Measurements from ENCODE around the gene PRR12. TPM values are rescaled to one million over a fixed set of nuclear protein-coding genes. Genes with fewer than 3 reads are reported as not detected.

PRR12 gene
- total and polyA plus RNA-seq, 12 donors, result 5.2 to 19.2 (median 16.2) TPM

DNA sequence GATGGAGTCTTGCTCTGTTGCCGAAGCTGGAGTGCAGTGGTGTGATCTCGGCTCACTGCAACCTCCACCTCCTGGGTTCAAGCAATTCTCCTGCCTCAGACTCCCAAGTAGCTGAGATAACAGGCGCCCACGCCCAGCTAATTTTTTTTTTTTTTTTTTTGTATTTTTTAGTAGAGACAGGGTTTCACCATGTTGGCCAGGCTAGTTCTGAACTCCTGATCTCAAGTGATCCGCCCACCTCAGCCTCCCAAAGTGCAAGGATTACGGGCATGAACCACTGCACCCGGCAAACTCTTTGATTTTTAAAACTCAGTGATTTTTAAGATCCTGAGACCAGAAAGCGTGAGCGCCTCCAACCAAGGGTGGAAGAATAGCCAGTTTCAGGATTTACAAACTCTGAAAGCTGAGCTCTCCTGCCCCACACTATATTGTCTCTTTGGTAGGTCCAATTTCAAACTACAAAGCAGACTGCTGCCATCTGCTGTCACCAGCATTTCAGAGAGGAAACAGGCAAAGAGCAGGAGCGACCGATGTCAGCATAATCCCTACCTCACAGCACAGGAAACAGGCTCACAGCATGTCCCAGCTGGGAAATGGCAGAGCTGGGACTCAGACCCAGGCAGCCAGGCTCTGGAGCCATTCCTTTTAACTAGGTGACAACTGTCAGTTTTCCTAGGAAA is 19.8 kb upstream of the PRR12 start:
- TF ChIP-seq, protein P1, sequence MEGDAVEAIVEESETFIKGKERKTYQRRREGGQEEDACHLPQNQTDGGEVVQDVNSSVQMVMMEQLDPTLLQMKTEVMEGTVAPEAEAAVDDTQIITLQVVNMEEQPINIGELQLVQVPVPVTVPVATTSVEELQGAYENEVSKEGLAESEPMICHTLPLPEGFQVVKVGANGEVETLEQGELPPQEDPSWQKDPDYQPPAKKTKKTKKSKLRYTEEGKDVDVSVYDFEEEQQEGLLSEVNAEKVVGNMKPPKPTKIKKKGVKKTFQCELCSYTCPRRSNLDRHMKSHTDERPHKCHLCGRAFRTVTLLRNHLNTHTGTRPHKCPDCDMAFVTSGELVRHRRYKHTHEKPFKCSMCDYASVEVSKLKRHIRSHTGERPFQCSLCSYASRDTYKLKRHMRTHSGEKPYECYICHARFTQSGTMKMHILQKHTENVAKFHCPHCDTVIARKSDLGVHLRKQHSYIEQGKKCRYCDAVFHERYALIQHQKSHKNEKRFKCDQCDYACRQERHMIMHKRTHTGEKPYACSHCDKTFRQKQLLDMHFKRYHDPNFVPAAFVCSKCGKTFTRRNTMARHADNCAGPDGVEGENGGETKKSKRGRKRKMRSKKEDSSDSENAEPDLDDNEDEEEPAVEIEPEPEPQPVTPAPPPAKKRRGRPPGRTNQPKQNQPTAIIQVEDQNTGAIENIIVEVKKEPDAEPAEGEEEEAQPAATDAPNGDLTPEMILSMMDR (IDR thresholded peaks at IDR 0.05), result peak in 5 of 9 donors; percentile 20 to 46 (median 36)

DNA sequence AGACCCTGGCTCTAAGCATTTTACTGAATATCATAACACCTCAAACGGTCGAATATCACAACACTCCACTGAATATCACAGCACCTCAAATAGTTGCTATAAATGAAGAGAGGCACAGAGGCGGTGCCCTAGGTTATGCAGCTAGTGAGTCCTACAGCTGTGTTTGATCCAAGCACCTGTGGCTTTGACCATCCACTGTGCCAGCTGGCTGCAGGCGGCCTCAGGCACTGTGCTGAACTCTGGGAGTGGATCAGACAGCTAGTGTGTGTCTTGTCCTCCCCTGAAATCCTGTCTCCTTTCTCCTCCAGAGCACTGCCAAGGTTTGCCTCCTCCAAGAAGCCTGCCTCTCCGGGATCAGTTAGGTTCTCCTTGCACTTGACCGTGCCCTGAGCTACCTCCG is 18.0 kb upstream of the PRR12 start:
- intact Hi-C loops (cut with DNase I), result loop anchor here in 4 of 10 donors (5.0 to 10.0 kb wide), 3 partner anchors 76 to 181 kb away; partner anchors contain the start of genes RPS11 (in 2 of the 4) and PRMT1 (in 1 of the 4)
- 91 to 93% methylated on average over 7 of the region's 7 CpGs for WGBS, 2 donors
- ATAC-seq, result peak in 1 of 8 donors; percentile 4
- no peak overlapping the region for H3K27ac ChIP-seq
- H3K27me3 ChIP-seq, result no peaks in the 10 kb centered on the region
- H3K9me3 ChIP-seq, result no peaks in the 10 kb centered on the region
- no peak for DNase-seq
- H3K4me3 ChIP-seq, result no peak overlapping the region
- H3K4me1 ChIP-seq, result peaks cover 8 to 32% (median 20%) of the 10 kb centered on the region in 9 donors
- TF ChIP-seq, protein P1 (IDR thresholded peaks at IDR 0.05), result no peak
- peaks cover 0 to 46% (median 16%) of the 10 kb centered on the region in 9 donors for H3K36me3 ChIP-seq

More for the DNA sequence above, 19.8 kb upstream of the PRR12 start:
- H3K27me3 ChIP-seq, result no peaks in the 10 kb centered on the region
- no peak overlapping the region for H3K4me3 ChIP-seq
- ATAC-seq, result peak; percentile 52 to 80 (median 70)
- no peak for DNase-seq
- 61 to 64% methylated on average over 11 of the region's 11 CpGs for WGBS, 2 donors
- intact Hi-C loops (cut with DNase I), result loop anchor here in 5 of 10 donors (2.0 to 10.0 kb wide), 4 partner anchors 68 to 179 kb away; partner anchors contain the start of genes RPS11 (in 2 of the 5) and PRMT1 (in 1 of the 5)
- H3K4me1 ChIP-seq, result peaks cover 8 to 39% (median 24%) of the 10 kb centered on the region in 9 donors
- no peaks in the 10 kb centered on the region for H3K9me3 ChIP-seq
- H3K36me3 ChIP-seq, result peaks cover 0 to 45% (median 13%) of the 10 kb centered on the region in 9 donors
- peak overlapping the region in 9 of 10 donors; percentile 19 to 83 (median 79) for H3K27ac ChIP-seq

DNA sequence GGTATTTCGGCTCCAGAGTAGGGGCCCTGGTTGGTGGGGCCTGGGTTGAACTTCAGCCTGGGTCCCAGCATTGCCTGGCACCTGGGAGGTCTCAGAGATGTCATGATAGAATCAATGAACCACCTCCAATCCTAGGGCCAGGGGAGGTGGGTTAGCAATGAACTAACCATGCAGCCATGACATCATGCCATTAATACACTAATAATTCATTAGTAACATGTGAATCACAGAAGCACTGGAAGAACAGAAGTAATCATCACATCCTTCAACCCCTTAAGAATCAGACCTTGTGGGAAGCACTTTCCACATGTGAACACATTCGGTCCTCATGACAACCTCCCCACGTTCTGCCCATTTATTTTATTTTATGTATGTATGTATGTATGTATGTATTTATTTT is 17.6 kb upstream of the PRR12 start:
- intact Hi-C loops (cut with DNase I), result loop anchor here in 4 of 10 donors (5.0 to 10.0 kb wide), 3 partner anchors 76 to 181 kb away; partner anchors contain the start of genes RPS11 (in 2 of the 4) and PRMT1 (in 1 of the 4)
- TF ChIP-seq, protein P1 (IDR thresholded peaks at IDR 0.05), result no peak
- Histone ChIP-seq H3K36me3 (peaks cover 0 to 50% (median 16%) of the 10 kb centered on the region in 9 donors), H3K4me1 (peaks cover 8 to 31% (median 20%) of the 10 kb centered on the region in 9 donors), H3K27ac (no peak overlapping the region), H3K9me3 (no peaks in the 10 kb centered on the region), H3K27me3 (no peaks in the 10 kb centered on the region), H3K4me3 (no peak overlapping the region)
- no peak for ATAC-seq
- DNase-seq, result no peak
- 82 to 85% methylated on average over 3 of the region's 3 CpGs for WGBS, 2 donors

DNA sequence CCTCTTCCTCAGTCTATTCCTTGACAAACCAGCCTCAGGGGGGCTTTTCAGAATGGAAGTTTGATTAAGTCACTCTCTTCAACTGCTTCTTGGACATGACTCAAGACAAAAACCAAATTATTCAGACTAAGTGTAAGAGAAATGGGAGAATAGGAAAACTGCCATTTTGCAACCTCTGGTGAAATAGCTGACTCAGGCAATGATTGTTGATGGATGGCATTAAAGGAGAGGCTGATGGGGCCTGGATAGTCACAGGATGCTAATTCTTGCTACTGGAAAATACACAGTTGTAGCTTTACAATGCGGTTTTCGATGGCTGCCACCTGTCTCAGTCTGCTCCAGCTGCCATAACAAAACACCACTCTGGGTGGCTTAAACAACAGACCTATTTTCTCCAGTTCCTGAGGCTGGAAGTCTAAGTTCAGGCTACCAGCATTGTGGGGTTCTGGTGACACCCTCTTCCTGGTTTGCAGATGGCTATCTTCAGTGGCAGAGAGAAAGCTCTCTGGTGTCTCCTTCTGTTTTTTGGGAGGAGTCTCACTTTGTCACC is 16.7 kb upstream of the PRR12 start:
- TF ChIP-seq, protein P1 (IDR thresholded peaks at IDR 0.05), result no peak
- H3K27me3 ChIP-seq, result no peaks in the 10 kb centered on the region
- H3K9me3 ChIP-seq, result no peaks in the 10 kb centered on the region
- no peak for DNase-seq
- H3K36me3 ChIP-seq, result peaks cover 0 to 52% (median 16%) of the 10 kb centered on the region in 9 donors
- H3K27ac ChIP-seq, result no peak overlapping the region
- H3K4me1 ChIP-seq, result peaks cover 11 to 39% (median 29%) of the 10 kb centered on the region in 9 donors
- intact Hi-C loops (cut with DNase I), result loop anchor here in 4 of 10 donors (5.0 to 10.0 kb wide), 3 partner anchors 77 to 182 kb away; partner anchors contain the start of genes RPS11 (in 2 of the 4) and PRMT1 (in 1 of the 4)
- 95 to 100% methylated on average over 2 of the region's 2 CpGs for WGBS, 2 donors
- ATAC-seq, result no peak
- H3K4me3 ChIP-seq, result no peak overlapping the region

Data from heart right ventricle (tissue), 16 donors.